Measurements from ENCODE around the gene SRSF2. TPM values are rescaled to one million over a fixed set of nuclear protein-coding genes. Genes with fewer than 3 reads are reported as not detected.

SRSF2 gene
- total RNA-seq, 1 donor from 2014 or later, result 239 TPM

DNA sequence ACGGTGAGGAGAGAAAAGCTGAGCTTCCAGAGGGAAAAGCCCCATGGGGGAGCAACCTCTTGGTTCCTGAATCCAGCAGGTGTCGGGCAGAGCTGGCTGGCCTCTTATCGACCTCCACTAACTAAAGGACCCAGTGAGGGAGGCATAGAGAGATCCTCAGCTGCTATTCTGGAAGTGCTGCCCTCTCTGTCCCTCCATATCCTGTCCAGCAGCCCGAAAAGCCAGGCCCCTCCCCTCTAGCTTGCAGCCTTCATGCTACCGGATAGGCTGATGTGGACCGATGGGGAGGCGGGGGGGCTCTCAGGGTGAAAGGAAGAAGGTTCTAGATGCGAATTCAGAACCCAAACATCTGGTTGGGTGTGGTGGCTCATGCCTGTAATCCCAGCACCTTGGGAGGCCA is 51.3 kb downstream of the SRSF2 start:
- Mint-ChIP-seq H3K4me3 (no peak overlapping the region), H3K9me3 (no peaks in the 10 kb centered on the region), H3K27me3 (ENCODE audit: low read depth) (no peaks in the 10 kb centered on the region), H3K27ac (no peak overlapping the region), H3K4me1 (peaks cover 42% of the 10 kb centered on the region), H3K36me3 (peaks cover 4% of the 10 kb centered on the region)
- TF ChIP-seq, protein P1, sequence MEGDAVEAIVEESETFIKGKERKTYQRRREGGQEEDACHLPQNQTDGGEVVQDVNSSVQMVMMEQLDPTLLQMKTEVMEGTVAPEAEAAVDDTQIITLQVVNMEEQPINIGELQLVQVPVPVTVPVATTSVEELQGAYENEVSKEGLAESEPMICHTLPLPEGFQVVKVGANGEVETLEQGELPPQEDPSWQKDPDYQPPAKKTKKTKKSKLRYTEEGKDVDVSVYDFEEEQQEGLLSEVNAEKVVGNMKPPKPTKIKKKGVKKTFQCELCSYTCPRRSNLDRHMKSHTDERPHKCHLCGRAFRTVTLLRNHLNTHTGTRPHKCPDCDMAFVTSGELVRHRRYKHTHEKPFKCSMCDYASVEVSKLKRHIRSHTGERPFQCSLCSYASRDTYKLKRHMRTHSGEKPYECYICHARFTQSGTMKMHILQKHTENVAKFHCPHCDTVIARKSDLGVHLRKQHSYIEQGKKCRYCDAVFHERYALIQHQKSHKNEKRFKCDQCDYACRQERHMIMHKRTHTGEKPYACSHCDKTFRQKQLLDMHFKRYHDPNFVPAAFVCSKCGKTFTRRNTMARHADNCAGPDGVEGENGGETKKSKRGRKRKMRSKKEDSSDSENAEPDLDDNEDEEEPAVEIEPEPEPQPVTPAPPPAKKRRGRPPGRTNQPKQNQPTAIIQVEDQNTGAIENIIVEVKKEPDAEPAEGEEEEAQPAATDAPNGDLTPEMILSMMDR (IDR thresholded peaks at IDR 0.05; ENCODE audit: unreplicated experiment), result no peak
- no peak for DNase-seq (ENCODE audit: low spot score in 2 of 2, unreplicated experiment in 2 of 2)

DNA sequence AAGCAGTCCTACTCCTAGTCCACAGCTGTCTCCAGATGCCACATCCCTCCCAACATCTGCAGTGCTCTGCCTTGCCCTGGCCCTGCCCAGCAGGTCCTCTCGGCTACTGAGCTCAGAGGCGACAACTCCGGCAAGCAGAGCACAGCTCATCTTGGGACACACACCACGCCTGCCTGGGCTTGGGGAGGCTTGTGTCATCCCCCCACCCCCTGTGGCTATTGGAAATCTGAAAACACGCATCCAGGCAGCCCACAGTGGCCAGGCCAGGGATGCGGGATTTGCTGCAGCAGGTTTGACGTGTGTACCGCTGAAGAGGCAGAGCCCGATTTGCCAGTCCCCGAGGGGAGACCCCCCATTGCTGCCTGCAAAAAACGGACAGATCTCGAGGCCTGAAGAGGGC is 51.8 kb downstream of the SRSF2 start:
- DNase-seq (ENCODE audit: low spot score in 2 of 2, unreplicated experiment in 2 of 2), result no peak
- Mint-ChIP-seq H3K4me3 (no peak overlapping the region), H3K9me3 (no peaks in the 10 kb centered on the region), H3K4me1 (peaks cover 42% of the 10 kb centered on the region), H3K36me3 (peaks cover 4% of the 10 kb centered on the region), H3K27me3 (ENCODE audit: low read depth) (no peaks in the 10 kb centered on the region), H3K27ac (no peak overlapping the region)
- TF ChIP-seq, protein P1 (IDR thresholded peaks at IDR 0.05; ENCODE audit: unreplicated experiment), result no peak

DNA sequence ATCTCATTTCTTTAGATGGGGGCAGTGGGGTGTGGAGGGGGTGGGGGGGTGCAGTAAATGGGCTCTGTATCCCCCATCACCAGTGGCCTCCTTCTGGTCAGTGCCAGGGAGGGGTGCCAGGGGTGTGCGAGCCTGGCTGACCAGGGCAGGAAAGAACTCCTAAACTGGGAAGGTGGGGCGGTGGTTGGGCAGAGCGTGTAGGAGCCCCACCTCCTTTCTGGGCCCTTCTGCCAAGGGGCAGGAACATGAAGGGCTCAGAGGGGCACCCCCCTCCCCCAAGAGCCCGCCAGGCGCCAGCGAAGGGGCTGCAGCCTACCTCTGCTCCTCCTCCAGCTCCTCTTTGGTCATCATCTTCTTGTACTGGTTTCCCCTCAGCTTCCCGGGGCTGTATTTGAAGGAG is 52.4 kb downstream of the SRSF2 start:
- DNase-seq (ENCODE audit: low spot score in 2 of 2, unreplicated experiment in 2 of 2), result no peak
- TF ChIP-seq, protein P1 (IDR thresholded peaks at IDR 0.05; ENCODE audit: unreplicated experiment), result no peak
- no peaks in the 10 kb centered on the region for H3K9me3 Mint-ChIP-seq
- H3K36me3 Mint-ChIP-seq, result peaks cover 4% of the 10 kb centered on the region
- no peak overlapping the region for H3K27ac Mint-ChIP-seq
- no peaks in the 10 kb centered on the region for H3K27me3 Mint-ChIP-seq (ENCODE audit: low read depth)
- peaks cover 42% of the 10 kb centered on the region for H3K4me1 Mint-ChIP-seq
- H3K4me3 Mint-ChIP-seq, result no peak overlapping the region

Small RNA genes within 50 kb of the gene (microRNA-seq; reads per million reads assigned to microRNA genes)
- gene MIR636, result 6.7 reads per million, percentile 25 among the genes with 10 or more reads in this experiment

Other genes with a start within 250 kb of the SRSF2 start
- 19.1 to 21.6 TPM (median 21.5 TPM) in 3 replicates for gene RHBDF2, start 235.9 kb downstream of the SRSF2 start, total RNA-seq
- gene CYGB, start 199.6 kb downstream of the SRSF2 start, total RNA-seq, result 8.6 to 10.4 TPM (median 10.1 TPM) in 3 replicates
- 8.7 to 9.9 TPM (median 9.9 TPM) in 3 replicates for gene PRCD, start 197.3 kb downstream of the SRSF2 start, total RNA-seq
- 1.3 to 1.9 TPM (median 1.5 TPM) in 3 replicates for gene ST6GALNAC2, start 151.5 kb downstream of the SRSF2 start, total RNA-seq
- 1.3 to 1.5 TPM (median 1.4 TPM) in 3 replicates for gene ST6GALNAC1, start 93.6 kb downstream of the SRSF2 start, total RNA-seq
- 53.6 to 57.9 TPM (median 56.5 TPM) in 3 replicates for gene MXRA7, start 26.4 kb downstream of the SRSF2 start, total RNA-seq
- 15.2 to 17.4 TPM (median 15.7 TPM) in 3 replicates for gene JMJD6, start 10.7 kb downstream of the SRSF2 start, total RNA-seq
- gene METTL23, start 10.5 kb downstream of the SRSF2 start, total RNA-seq, result 22.0 to 25.6 TPM (median 22.1 TPM) in 3 replicates
- gene MFSD11, start 788 bp upstream of the SRSF2 start, total RNA-seq, result 34.4 to 39.7 TPM (median 34.7 TPM) in 3 replicates
- 0.47 to 1.0 TPM (median 0.78 TPM) in 3 replicates for gene MGAT5B, start 131.1 kb upstream of the SRSF2 start, total RNA-seq